ENCODE results near the gene KCNIP1.
"Not testable (repeated sequence)": the region's sequence is repeated elsewhere in the genome, so short reads cannot be mapped to it uniquely, and the experiment has no call there.

Gene KCNIP1

GRCh38 chr5:170753311-170753710 lies 249.5 kb downstream of the KCNIP1 start:
- H3F3A ChIP-seq (ENCODE audit: low read depth) = no peaks in the 10 kb centered on the region
- TF ChIP-seq CTCF (conservative IDR thresholded peaks at IDR 0.05; ENCODE audit: low read length) = no peak
- no peak for TF ChIP-seq EZH2phosphoT487 (IDR thresholded peaks at IDR 0.05; ENCODE audit: borderline replicate concordance)
- no peaks in the 10 kb centered on the region for H4K20me1 ChIP-seq (ENCODE audit: insufficient read depth, low read length, poor library complexity, severe bottlenecking)
- H3K27me3 ChIP-seq (ENCODE audit: insufficient read depth, low read length, poor library complexity, severe bottlenecking) = no peaks in the 10 kb centered on the region
- no peaks in the 10 kb centered on the region for H3K36me3 ChIP-seq (ENCODE audit: insufficient read depth, low read length)
- no peak overlapping the region for H2AFZ ChIP-seq (ENCODE audit: low read length)
- H3K9ac ChIP-seq (ENCODE audit: low read depth, low read length, poor library complexity, severe bottlenecking) = no peak overlapping the region
- H3K4me3 ChIP-seq (ENCODE audit: low read length, poor library complexity, severe bottlenecking) = no peak overlapping the region
- H3K4me1 ChIP-seq (ENCODE audit: insufficient read depth, low read length, poor library complexity, severe bottlenecking) = no peaks in the 10 kb centered on the region
- no peaks in the 10 kb centered on the region for H3K9me2 ChIP-seq (replicated peaks; ENCODE audit: low read depth, low read length)
- no peaks in the 10 kb centered on the region for H3K79me2 ChIP-seq (ENCODE audit: insufficient read depth, low read length)
- H3K9me3 ChIP-seq (ENCODE audit: insufficient read depth, low read depth, low read length) = no peaks in the 10 kb centered on the region
- no peak overlapping the region for H3K4me2 ChIP-seq (ENCODE audit: low read depth, low read length, poor library complexity, severe bottlenecking)

GRCh38 chr5:170754508-170754907 lies 250.7 kb downstream of the KCNIP1 start:
- H3K36me3 ChIP-seq (ENCODE audit: insufficient read depth, low read length); H3F3A ChIP-seq (ENCODE audit: low read depth); H3K9me2 ChIP-seq (replicated peaks; ENCODE audit: low read depth, low read length); H4K20me1 ChIP-seq (ENCODE audit: insufficient read depth, low read length, poor library complexity, severe bottlenecking); H3K4me1 ChIP-seq (ENCODE audit: insufficient read depth, low read length, poor library complexity, severe bottlenecking); H3K4me2 ChIP-seq (ENCODE audit: low read depth, low read length, poor library complexity, severe bottlenecking); H3K27me3 ChIP-seq (ENCODE audit: insufficient read depth, low read length, poor library complexity, severe bottlenecking); H3K4me3 ChIP-seq (ENCODE audit: low read length, poor library complexity, severe bottlenecking); H2AFZ ChIP-seq (ENCODE audit: low read length); H3K79me2 ChIP-seq (ENCODE audit: insufficient read depth, low read length); H3K9me3 ChIP-seq (ENCODE audit: insufficient read depth, low read depth, low read length); H3K9ac ChIP-seq (ENCODE audit: low read depth, low read length, poor library complexity, severe bottlenecking): not testable (repeated sequence)

- Histone ChIP-seq H2AFZ (ENCODE audit: low read length) (no peak overlapping the region), H4K20me1 (ENCODE audit: insufficient read depth, low read length, poor library complexity, severe bottlenecking) (no peaks in the 10 kb centered on the region), H3K79me2 (ENCODE audit: insufficient read depth, low read length) (no peaks in the 10 kb centered on the region), H3K4me3 (ENCODE audit: low read length, poor library complexity, severe bottlenecking) (no peak overlapping the region), H3K36me3 (ENCODE audit: insufficient read depth, low read length) (no peaks in the 10 kb centered on the region), H3F3A (ENCODE audit: low read depth) (no peaks in the 10 kb centered on the region), H3K9me3 (ENCODE audit: insufficient read depth, low read depth, low read length) (no peaks in the 10 kb centered on the region), H3K9ac (ENCODE audit: low read depth, low read length, poor library complexity, severe bottlenecking) (no peak overlapping the region), H3K9me2 (replicated peaks; ENCODE audit: low read depth, low read length) (no peaks in the 10 kb centered on the region), H3K4me1 (ENCODE audit: insufficient read depth, low read length, poor library complexity, severe bottlenecking) (no peaks in the 10 kb centered on the region), H3K4me2 (ENCODE audit: low read depth, low read length, poor library complexity, severe bottlenecking) (no peak overlapping the region), H3K27me3 (ENCODE audit: insufficient read depth, low read length, poor library complexity, severe bottlenecking) (no peaks in the 10 kb centered on the region)
- TF ChIP-seq CTCF (conservative IDR thresholded peaks at IDR 0.05; ENCODE audit: low read length) = no peak
- TF ChIP-seq EZH2phosphoT487 (IDR thresholded peaks at IDR 0.05; ENCODE audit: borderline replicate concordance) = no peak
Measured at GRCh38 chr5:170755679-170756456, 252.0 kb downstream of the KCNIP1 start.

GRCh38 chr5:170756691-170757090 lies 252.9 kb downstream of the KCNIP1 start:
- no peak overlapping the region for H3K4me2 ChIP-seq (ENCODE audit: low read depth, low read length, poor library complexity, severe bottlenecking)
- no peaks in the 10 kb centered on the region for H3F3A ChIP-seq (ENCODE audit: low read depth)
- no peaks in the 10 kb centered on the region for H3K27me3 ChIP-seq (ENCODE audit: insufficient read depth, low read length, poor library complexity, severe bottlenecking)
- no peak overlapping the region for H2AFZ ChIP-seq (ENCODE audit: low read length)
- no peaks in the 10 kb centered on the region for H3K4me1 ChIP-seq (ENCODE audit: insufficient read depth, low read length, poor library complexity, severe bottlenecking)
- H3K4me3 ChIP-seq (ENCODE audit: low read length, poor library complexity, severe bottlenecking) = no peak overlapping the region
- H4K20me1 ChIP-seq (ENCODE audit: insufficient read depth, low read length, poor library complexity, severe bottlenecking) = no peaks in the 10 kb centered on the region
- no peaks in the 10 kb centered on the region for H3K79me2 ChIP-seq (ENCODE audit: insufficient read depth, low read length)
- H3K9ac ChIP-seq (ENCODE audit: low read depth, low read length, poor library complexity, severe bottlenecking) = no peak overlapping the region
- no peak for TF ChIP-seq CTCF (conservative IDR thresholded peaks at IDR 0.05; ENCODE audit: low read length)
- TF ChIP-seq EZH2phosphoT487 (IDR thresholded peaks at IDR 0.05; ENCODE audit: borderline replicate concordance) = no peak
- no peaks in the 10 kb centered on the region for H3K36me3 ChIP-seq (ENCODE audit: insufficient read depth, low read length)
- H3K9me2 ChIP-seq (replicated peaks; ENCODE audit: low read depth, low read length) = no peaks in the 10 kb centered on the region
- no peaks in the 10 kb centered on the region for H3K9me3 ChIP-seq (ENCODE audit: insufficient read depth, low read depth, low read length)

Measured in Loucy (cell line).